ENCODE measurements around the gene SHD.

- peak; percentile 66 to 88 for TF ChIP-seq CTCF (IDR thresholded peaks at IDR 0.05; ENCODE audit: extremely low read depth in 1 of 2, insufficient read depth in 1 of 2, low read depth in 1 of 2, low read length in 2 of 2)
- no peak for TF ChIP-seq JUN (IDR thresholded peaks at IDR 0.05; ENCODE audit: borderline replicate concordance, insufficient read depth, insufficient read length, low read depth)
- no peak for TF ChIP-seq POLR2A (IDR thresholded peaks at IDR 0.05; ENCODE audit: low read depth, low read length)
- no peak for TF ChIP-seq EZH2 (IDR thresholded peaks at IDR 0.05; ENCODE audit: borderline replicate concordance, low read depth, low read length, severe bottlenecking)
- no peak for TF ChIP-seq MAX (IDR thresholded peaks at IDR 0.05; ENCODE audit: insufficient read depth, insufficient read length)
- TF ChIP-seq POLR2AphosphoS5 (IDR thresholded peaks at IDR 0.05; ENCODE audit: insufficient read depth, low read depth, low read length), result no peak
Measured at GRCh38 chr19:4267101-4267900, 11.8 kb upstream of the SHD start.
